ENCODE results near the gene GHITM. TPM values are rescaled to one million over a fixed set of nuclear protein-coding genes. Genes with fewer than 3 reads are reported as not detected.

GHITM gene
- total and polyA plus RNA-seq, 2 of the 8 experiments (the other 6 are each of a cell fraction or from before 2014, with no cell fraction given), result 86.2 to 97.0 TPM

DNA sequence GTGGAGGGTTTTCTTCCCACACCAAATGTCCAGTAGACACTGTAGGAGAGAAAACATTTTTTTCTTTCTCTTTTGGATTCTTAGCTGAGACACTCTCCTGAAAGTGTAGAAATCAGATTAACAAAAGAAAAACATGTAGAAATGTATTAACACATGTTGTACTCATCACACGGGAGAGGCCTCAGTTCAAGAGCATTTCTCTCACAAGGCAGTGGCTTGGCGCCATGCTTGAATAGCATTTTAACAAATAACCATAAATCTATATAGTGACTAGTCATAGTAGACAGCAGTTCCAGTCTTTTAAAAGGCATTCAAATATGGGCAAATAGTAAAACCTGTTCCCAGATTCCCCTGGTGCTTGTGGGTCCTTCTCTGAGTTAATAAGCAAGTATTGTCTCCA, 38.3 kb upstream of the GHITM start:
- Histone ChIP-seq H3K4me3 (ENCODE audit: extremely low read depth in 1 of 4, insufficient read depth in 2 of 4, low read depth in 3 of 4, low read length in 4 of 4) (no peak overlapping the region), H3K79me1 (ENCODE audit: low read depth, low read length) (no peaks in the 10 kb centered on the region), H3K4me2 (ENCODE audit: insufficient read depth in 1 of 2, low read depth in 2 of 2, low read length in 2 of 2) (no peak overlapping the region), H3K56ac (replicated peaks; ENCODE audit: insufficient read length, low read depth, low read length) (no peak overlapping the region), H4K20me1 (replicated peaks in 1 of 2; ENCODE audit: control insufficient read depth in 1 of 2, insufficient read depth in 2 of 2, low read length in 2 of 2) (no peaks in the 10 kb centered on the region), H3K18ac (ENCODE audit: extremely low read depth, low read length) (no peak overlapping the region), H2BK5ac (ENCODE audit: low read depth, low read length) (no peak overlapping the region), H2BK15ac (ENCODE audit: low read length) (no peak overlapping the region), H2BK12ac (ENCODE audit: low read depth, low read length) (no peak overlapping the region), H4K91ac (replicated peaks; ENCODE audit: insufficient read length, low read length) (no peak overlapping the region), H3K23me2 (ENCODE audit: low read depth, low read length) (no peaks in the 10 kb centered on the region), H3K79me2 (ENCODE audit: control insufficient read depth in 1 of 2, insufficient read depth in 2 of 2, low read length in 2 of 2) (no peaks in the 10 kb centered on the region), H3K23ac (ENCODE audit: insufficient read length) (no peak overlapping the region), H3K14ac (ENCODE audit: insufficient read length) (no peak overlapping the region), H2AFZ (ENCODE audit: low read length) (no peak overlapping the region), H2BK20ac (ENCODE audit: low read length) (no peak overlapping the region), H4K8ac (ENCODE audit: extremely low read depth, insufficient read depth, low read length) (no peak overlapping the region), H2AK5ac (ENCODE audit: low read depth, low read length) (no peak overlapping the region), H3K36me3 (ENCODE audit: control insufficient read depth in 2 of 4, insufficient read depth in 4 of 4, low read length in 3 of 4) (no peaks in the 10 kb centered on the region), H3K27me3 (replicated peaks in 1 of 4; ENCODE audit: control insufficient read depth in 3 of 4, extremely low read depth in 1 of 4, insufficient read depth in 3 of 4, low read length in 3 of 4) (no peaks in the 10 kb centered on the region), H3K4me1 (replicated peaks in 1 of 4; ENCODE audit: control insufficient read depth in 3 of 4, insufficient read depth in 4 of 4, low read length in 3 of 4) (no peaks in the 10 kb centered on the region), H2BK120ac (replicated peaks; ENCODE audit: low read depth, low read length) (no peak overlapping the region), H4K5ac (ENCODE audit: insufficient read length, low read depth, low read length) (no peak overlapping the region), H3K27ac (ENCODE audit: low read depth, low read length) (no peak overlapping the region), H3K9me3 (ENCODE audit: insufficient read depth in 2 of 2, low read depth in 1 of 2, low read length in 1 of 2) (no peaks in the 10 kb centered on the region), H3K9ac (replicated peaks in 1 of 4; ENCODE audit: extremely low read depth in 1 of 4, low read depth in 3 of 4, low read length in 3 of 4) (no peak overlapping the region), H3K4ac (replicated peaks; ENCODE audit: insufficient read length, low read depth, low read length) (no peak overlapping the region)
- no peak for DNase-seq (ENCODE audit: low read depth in 1 of 2, low spot score in 2 of 2)
- TF ChIP-seq RNF2 (IDR thresholded peaks at IDR 0.05; ENCODE audit: borderline replicate concordance, low read depth, low read length, missing control alignments, poor library complexity, severe bottlenecking), result no peak
- TF ChIP-seq CBX5 (IDR thresholded peaks at IDR 0.05; ENCODE audit: low read depth, low read length), result no peak
- TF ChIP-seq PHF8 (conservative IDR thresholded peaks at IDR 0.05; ENCODE audit: low read depth, low read length), result no peak
- TF ChIP-seq ASH2L (IDR thresholded peaks at IDR 0.05; ENCODE audit: low read length), result no peak
- POLR2A ChIA-PET (ENCODE audit: partially characterized antibody), result no interaction called here
- CTCF ChIA-PET (ENCODE audit: partially characterized antibody), result interaction anchor here (1.9 kb wide), 1 partner anchor 9 kb away, joined by 5 read pairs; no protein-coding TSS in a partner anchor
- 85% methylated on average over 2 of the region's 2 CpGs; no CpG with 5 or more reads in 1 of the 2 experiments for WGBS, 2 experiments (ENCODE audit: extremely low coverage in 1 of 2, insufficient coverage in 1 of 2, insufficient read length in 1 of 2, insufficient replicate concordance in 2 of 2, low coverage in 1 of 2, low lambda C conversion rate in 2 of 2, missing lambda C conversion rate in 1 of 2)
- FAIRE-seq, result no peak

Measured in H1 (cell line).